ENCODE results near the gene WDR73. TPM values are rescaled to one million over a fixed set of nuclear protein-coding genes. Genes with fewer than 3 reads are reported as not detected.

Gene WDR73
- total and polyA plus RNA-seq, 2 donors (not counting 3 experiments of a cell fraction or from before 2014, with no cell fraction given): 29.0 to 29.1 TPM

- DNase-seq (ENCODE audit: low read depth, low spot score): no peak
- Histone ChIP-seq H3K9ac (replicated peaks; ENCODE audit: extremely low read depth, insufficient read depth, low read length) (no peak overlapping the region), H3K36me3 (ENCODE audit: control insufficient read depth in 2 of 2, extremely low read depth in 1 of 2, insufficient read depth in 2 of 2, low read length in 2 of 2) (no peaks in the 10 kb centered on the region), H4K20me1 (replicated peaks; ENCODE audit: control insufficient read depth, extremely low read depth, insufficient read depth, low read length) (no peaks in the 10 kb centered on the region), H3K9me3 (replicated peaks; ENCODE audit: control insufficient read depth, insufficient read depth, low read length) (no peaks in the 10 kb centered on the region), H3K27me3 (ENCODE audit: control insufficient read depth in 2 of 2, insufficient read depth in 2 of 2, low read length in 2 of 2) (peaks cover 0 to 9% of the 10 kb centered on the region in 2 experiments), H3K9me1 (replicated peaks; ENCODE audit: control insufficient read depth, extremely low read depth, insufficient read depth, low read length) (no peaks in the 10 kb centered on the region), H3K4me2 (ENCODE audit: insufficient read depth, low read length) (no peak overlapping the region), H3K79me2 (ENCODE audit: control insufficient read depth, insufficient read depth, low read length) (no peaks in the 10 kb centered on the region), H3K4me1 (ENCODE audit: control insufficient read depth, extremely low read depth, insufficient read depth, low read length) (no peaks in the 10 kb centered on the region), H2AFZ (ENCODE audit: low read depth, low read length) (no peak overlapping the region), H3K27ac (ENCODE audit: insufficient read depth, low read depth, low read length) (no peak overlapping the region), H3K4me3 (replicated peaks in 1 of 3; ENCODE audit: insufficient read depth in 1 of 3, low read depth in 1 of 3, low read length in 3 of 3) (no peak overlapping the region)
- no peak for FAIRE-seq
- no peak for TF ChIP-seq FOS (IDR thresholded peaks at IDR 0.05; ENCODE audit: borderline replicate concordance, insufficient read depth, low read length)
- TF ChIP-seq MAX (IDR thresholded peaks at IDR 0.05; ENCODE audit: insufficient read depth, insufficient read length): no peak
- TF ChIP-seq POLR2AphosphoS5 (IDR thresholded peaks at IDR 0.05; ENCODE audit: insufficient read depth, low read depth, low read length): no peak
- TF ChIP-seq GATA2 (IDR thresholded peaks at IDR 0.05; ENCODE audit: insufficient read depth, insufficient read length, low read depth, low read length): no peak
- TF ChIP-seq, protein P1, sequence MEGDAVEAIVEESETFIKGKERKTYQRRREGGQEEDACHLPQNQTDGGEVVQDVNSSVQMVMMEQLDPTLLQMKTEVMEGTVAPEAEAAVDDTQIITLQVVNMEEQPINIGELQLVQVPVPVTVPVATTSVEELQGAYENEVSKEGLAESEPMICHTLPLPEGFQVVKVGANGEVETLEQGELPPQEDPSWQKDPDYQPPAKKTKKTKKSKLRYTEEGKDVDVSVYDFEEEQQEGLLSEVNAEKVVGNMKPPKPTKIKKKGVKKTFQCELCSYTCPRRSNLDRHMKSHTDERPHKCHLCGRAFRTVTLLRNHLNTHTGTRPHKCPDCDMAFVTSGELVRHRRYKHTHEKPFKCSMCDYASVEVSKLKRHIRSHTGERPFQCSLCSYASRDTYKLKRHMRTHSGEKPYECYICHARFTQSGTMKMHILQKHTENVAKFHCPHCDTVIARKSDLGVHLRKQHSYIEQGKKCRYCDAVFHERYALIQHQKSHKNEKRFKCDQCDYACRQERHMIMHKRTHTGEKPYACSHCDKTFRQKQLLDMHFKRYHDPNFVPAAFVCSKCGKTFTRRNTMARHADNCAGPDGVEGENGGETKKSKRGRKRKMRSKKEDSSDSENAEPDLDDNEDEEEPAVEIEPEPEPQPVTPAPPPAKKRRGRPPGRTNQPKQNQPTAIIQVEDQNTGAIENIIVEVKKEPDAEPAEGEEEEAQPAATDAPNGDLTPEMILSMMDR (IDR thresholded peaks at IDR 0.05; ENCODE audit: extremely low read depth in 1 of 2, insufficient read depth in 1 of 2, low read depth in 1 of 2, low read length in 2 of 2): no peak
- TF ChIP-seq JUN (IDR thresholded peaks at IDR 0.05; ENCODE audit: borderline replicate concordance, insufficient read depth, insufficient read length, low read depth): no peak
- no peak for TF ChIP-seq POLR2A (IDR thresholded peaks at IDR 0.05; ENCODE audit: low read depth, low read length)
- TF ChIP-seq MYC (IDR thresholded peaks at IDR 0.05; ENCODE audit: low read depth, low read length): no peak
- TF ChIP-seq EZH2 (IDR thresholded peaks at IDR 0.05; ENCODE audit: borderline replicate concordance, low read depth, low read length, severe bottlenecking): no peak
- ChIA-PET CTCF (no interaction called here), POLR2A (interaction anchor here (0.7 kb wide), 1 partner anchor 224 kb away, joined by 4 read pairs; no protein-coding TSS in a partner anchor)
- no TSS peak for BruUV-seq (replicated peaks)
- dilution Hi-C loops (cut with MboI; ENCODE audit: extremely low pct_ligation_motif_present, low sequenced_read_pairs): no loop called here
- intact Hi-C loops (cut with micrococcal nuclease): no loop called here
These were observed 59.3 kb downstream of the WDR73 start for GRCh38 chr15:84594617-84595290.
